SK-N-SH (cell line): ENCODE measurements around the gene RNF187. TPM values are rescaled to one million over a fixed set of nuclear protein-coding genes. Genes with fewer than 3 reads are reported as not detected.
A peak's percentile ranks its signal among the peaks of the same experiment; 100 is the strongest.

ENCODE experiments used
- CTCF ChIA-PET: fragments of 300-600, 350-600 bp; formaldehyde crosslinking; extraction: SDS; loops from one replicate; lab custom pipeline; 2021; lab: Yijun Ruan, JAX
- POLR2A ChIA-PET: fragments of 350-600 bp; sonication (Branson Sonifier 250); formaldehyde crosslinking; extraction: SDS; loops from one replicate; lab custom pipeline; 2020; ENCODE audit warnings: antibody characterized with exemption, inconsistent platforms; lab: Yijun Ruan, JAX
- DNase-seq: peaks from one replicate; pipeline ENCODE4 v3.0.0; 2012
- H2AFZ ChIP-seq: fragments of 200-600 bp; sonication (generic); 2 replicates; pipeline ENCODE4 v1.8.1; 2016; ENCODE audit warnings: antibody characterized with exemption, mild to moderate bottlenecking, low read depth
- H3F3A ChIP-seq: fragments of 200-600 bp; sonication (generic); replicated peaks from 2 replicates; pipeline ENCODE3; 2016; ENCODE audit warnings: antibody characterized with exemption, mild to moderate bottlenecking; ENCODE audit not compliant: insufficient read depth
- H3K27ac ChIP-seq, 2 experiments: fragments of 200-500 bp in 1 of 2; fragments of 200-600 bp in 1 of 2; sonication (Bioruptor generic) in 1 of 2; sonication (generic), shearing (Covaris generic) in 1 of 2; 2 replicates each; pipeline versions ENCODE4 v1.5.1 to v1.6.1; 2014 to 2016; ENCODE audit warnings: low read depth in 2 of 2, inconsistent platforms in 1 of 2, low read length in 1 of 2, mild to moderate bottlenecking in 1 of 2, mixed read lengths in 1 of 2
- H3K27me3 ChIP-seq: fragments of 200-600 bp; sonication (generic), shearing (Covaris generic); 2 replicates; pipeline ENCODE4 v1.6.1; 2016; ENCODE audit warnings: mixed run types; ENCODE audit not compliant: insufficient read depth
- H3K36me3 ChIP-seq, 2 experiments: fragments of 200-500 bp in 1 of 2; fragments of 200-600 bp in 1 of 2; sonication (Bioruptor generic) in 1 of 2; sonication (generic) in 1 of 2; replicated peaks in 1 of 2; 2 replicates each; pipeline versions ENCODE3 to v1.5.1; 2014 to 2016; ENCODE audit warnings: low read length in 1 of 2, mild to moderate bottlenecking in 1 of 2; ENCODE audit not compliant: insufficient read depth in 2 of 2, control insufficient read depth in 1 of 2
- H3K4me1 ChIP-seq, 2 experiments: fragments of 200-500 bp in 1 of 2; fragments of 200-600 bp in 1 of 2; sonication (Bioruptor generic) in 1 of 2; sonication (generic), shearing (Covaris generic) in 1 of 2; 2 replicates each; pipeline versions ENCODE4 v1.5.1 to v1.6.1; 2014 to 2016; ENCODE audit warnings: low read depth in 1 of 2, low read length in 1 of 2, mixed run types in 1 of 2; ENCODE audit not compliant: insufficient read depth in 2 of 2, control insufficient read depth in 1 of 2
- H3K4me2 ChIP-seq: fragments of 200-600 bp; sonication (generic), shearing (Covaris generic); 2 replicates; pipeline ENCODE4 v1.6.1; 2017; ENCODE audit warnings: mixed run types
- H3K4me3 ChIP-seq, 2 experiments: fragments of 200-500 bp in 1 of 2; fragments of 200-600 bp in 1 of 2; sonication (Bioruptor generic) in 1 of 2; sonication (generic), shearing (Covaris generic) in 1 of 2; 2 replicates each; pipeline versions ENCODE4 v1.5.1 to v1.8.1; 2014 to 2016; ENCODE audit warnings: low read depth in 2 of 2, inconsistent platforms in 1 of 2, low read length in 1 of 2, mild to moderate bottlenecking in 1 of 2, mixed read lengths in 1 of 2, moderate library complexity in 1 of 2
- H3K79me2 ChIP-seq: fragments of 200-600 bp; sonication (generic); 2 replicates; pipeline ENCODE4 v1.8.1; 2017; ENCODE audit warnings: mild to moderate bottlenecking; ENCODE audit not compliant: insufficient read depth
- H3K9ac ChIP-seq: fragments of 200-600 bp; sonication (generic); 2 replicates; pipeline ENCODE4 v1.6.1; 2017; ENCODE audit warnings: mixed run types
- H3K9me2 ChIP-seq: fragments of 200-600 bp; sonication (generic); 2 replicates; pipeline ENCODE4 v1.6.1; 2017; ENCODE audit warnings: mixed run types
- H3K9me3 ChIP-seq: fragments of 200-600 bp; sonication (generic); 2 replicates; pipeline ENCODE4 v1.6.1; 2017; ENCODE audit warnings: mixed run types, mild to moderate bottlenecking, moderate library complexity
- H4K20me1 ChIP-seq: fragments of 200-600 bp; sonication (generic); 2 replicates; pipeline ENCODE4 v1.6.1; 2017; ENCODE audit warnings: mild to moderate bottlenecking, mixed run types; ENCODE audit not compliant: insufficient read depth
- EZH2phosphoT487 ChIP-seq: fragments of 200-600 bp; sonication (generic); IDR thresholded peaks from 2 replicates; pipeline ENCODE4 v1.6.1; 2017; ENCODE audit warnings: low read depth, mixed run types, mild to moderate bottlenecking, antibody characterized with exemption, moderate library complexity, borderline replicate concordance
- FOXM1 ChIP-seq: IDR thresholded peaks from 2 replicates; pipeline ENCODE4 v1.4.0; 2012; ENCODE audit warnings: low read depth, mild to moderate bottlenecking
- GABPA ChIP-seq: IDR thresholded peaks from 2 replicates; pipeline ENCODE4 v1.4.0; 2012; ENCODE audit warnings: low read depth, mild to moderate bottlenecking
- JUND ChIP-seq: IDR thresholded peaks from 2 replicates; pipeline ENCODE4 v1.4.0; 2012
- MEF2A ChIP-seq: IDR thresholded peaks from 2 replicates; pipeline ENCODE4 v1.4.0; 2012; ENCODE audit warnings: low read depth, borderline replicate concordance
- NRF1 ChIP-seq: IDR thresholded peaks from 2 replicates; pipeline ENCODE4 v1.6.1; 2012; ENCODE audit warnings: low read depth, mild to moderate bottlenecking, low read length
- RCOR1 ChIP-seq: fragments of 150-350 bp; IDR thresholded peaks from 2 replicates; pipeline ENCODE4 v1.6.1; 2017; ENCODE audit warnings: antibody characterized with exemption, low read length
- RFX5 ChIP-seq: IDR thresholded peaks from 2 replicates; pipeline ENCODE4 v1.6.1; 2012; ENCODE audit warnings: mild to moderate bottlenecking, improper control_type of control experiment, low read length
- SIN3A ChIP-seq: IDR thresholded peaks from 2 replicates; pipeline ENCODE4 v1.6.1; 2012; ENCODE audit warnings: low read depth, mild to moderate bottlenecking, low read length, moderate library complexity, borderline replicate concordance
- TAF1 ChIP-seq: IDR thresholded peaks from 2 replicates; pipeline ENCODE4 v1.6.1; 2012; ENCODE audit warnings: low read depth, mild to moderate bottlenecking, low read length, moderate library complexity, borderline replicate concordance
- WGBS: methylation state at CpG from one replicate; pipeline ENCODE4 v1.1.6; 2017; ENCODE audit warnings: low lambda C conversion rate; 5-methylcytosine and 5-hydroxymethylcytosine counted together
- polyA plus RNA-seq, 3 experiments: library from polyadenylated mRNA; depleted of rRNA; stranded (reverse); fragments of >200 nt; gene quantifications; 2 replicates each; pipeline ENCODE4 v1.2.3, GENCODE V29; 2012
- TF ChIP-seq, protein P1 (sequence below): fragments of 150-350 bp; IDR thresholded peaks from 2 replicates; pipeline ENCODE4 v1.6.1; 2017; ENCODE audit warnings: antibody characterized with exemption, low read length, low read depth, borderline replicate concordance
- TF ChIP-seq, protein P2 (sequence below): IDR thresholded peaks from 2 replicates; pipeline ENCODE4 v1.6.1; 2012; ENCODE audit warnings: mild to moderate bottlenecking, low read depth, low read length, moderate library complexity
- TF ChIP-seq, protein P3 (sequence below): IDR thresholded peaks from 2 replicates; pipeline ENCODE4 v1.4.0; 2012; ENCODE audit warnings: low read depth
- TF ChIP-seq, protein P4 (sequence below): IDR thresholded peaks from 2 replicates; pipeline ENCODE4 v1.4.0; 2012; ENCODE audit warnings: low read depth, borderline replicate concordance
- TF ChIP-seq, protein P5 (sequence below): IDR thresholded peaks from 2 replicates; pipeline ENCODE4; 2012
- TF ChIP-seq, protein P6 (sequence below): fragments of 200-600 bp; sonication (generic); IDR thresholded peaks from 2 replicates; pipeline ENCODE4 v1.6.1; 2017; ENCODE audit warnings: antibody characterized with exemption, mild to moderate bottlenecking, moderate library complexity
- TF ChIP-seq, protein P7 (sequence below): IDR thresholded peaks from 2 replicates; pipeline ENCODE4 v1.4.0; 2012; ENCODE audit warnings: low read depth, borderline replicate concordance

Gene RNF187
- polyA plus RNA-seq, 1 of the 3 experiments (the other 2 are of a cell fraction), result 71.1 TPM

DNA sequence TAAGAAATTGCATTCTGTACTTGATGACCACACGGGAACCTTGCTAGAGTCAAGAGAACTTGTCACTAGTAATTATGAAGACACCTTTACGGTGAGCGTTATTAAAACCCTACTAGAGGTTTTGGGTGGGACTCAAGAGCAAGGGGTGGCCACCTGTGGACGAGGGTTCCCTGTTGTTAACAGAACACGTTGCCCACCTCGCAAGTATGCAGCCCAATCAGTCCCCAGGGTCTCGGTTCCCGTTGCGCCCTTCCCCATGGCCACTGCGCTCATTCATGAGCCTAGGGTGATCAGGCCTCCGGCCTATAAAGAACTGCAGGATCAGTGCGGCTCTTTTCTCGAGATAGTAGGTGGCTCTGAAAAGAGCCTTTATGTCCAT lies 30.2 kb upstream of the RNF187 start:
- Histone ChIP-seq H3K27ac (peak overlapping the region; percentile 82 to 96), H3K9me2 (no peaks in the 10 kb centered on the region), H3K36me3 (peaks cover 3 to 4% of the 10 kb centered on the region in 2 experiments), H3K27me3 (no peaks in the 10 kb centered on the region), H3K9ac (peak overlapping the region; percentile 76), H3K4me1 (peaks cover 0 to 18% of the 10 kb centered on the region in 2 experiments; a peak in 2 of 4 replicates), H3K79me2 (peaks cover 30% of the 10 kb centered on the region), H3K4me3 (peak overlapping the region; percentile 78 to 88), H2AFZ (peak overlapping the region; percentile 34), H3K4me2 (peak overlapping the region; percentile 95), H4K20me1 (no peaks in the 10 kb centered on the region), H3K9me3 (no peaks in the 10 kb centered on the region), H3F3A (peaks cover 22% of the 10 kb centered on the region)
- TF ChIP-seq EZH2phosphoT487, result no peak
- TF ChIP-seq, protein P1, sequence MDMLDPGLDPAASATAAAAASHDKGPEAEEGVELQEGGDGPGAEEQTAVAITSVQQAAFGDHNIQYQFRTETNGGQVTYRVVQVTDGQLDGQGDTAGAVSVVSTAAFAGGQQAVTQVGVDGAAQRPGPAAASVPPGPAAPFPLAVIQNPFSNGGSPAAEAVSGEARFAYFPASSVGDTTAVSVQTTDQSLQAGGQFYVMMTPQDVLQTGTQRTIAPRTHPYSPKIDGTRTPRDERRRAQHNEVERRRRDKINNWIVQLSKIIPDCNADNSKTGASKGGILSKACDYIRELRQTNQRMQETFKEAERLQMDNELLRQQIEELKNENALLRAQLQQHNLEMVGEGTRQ, result no peak
- no peak for TF ChIP-seq RFX5
- TF ChIP-seq, protein P2, sequence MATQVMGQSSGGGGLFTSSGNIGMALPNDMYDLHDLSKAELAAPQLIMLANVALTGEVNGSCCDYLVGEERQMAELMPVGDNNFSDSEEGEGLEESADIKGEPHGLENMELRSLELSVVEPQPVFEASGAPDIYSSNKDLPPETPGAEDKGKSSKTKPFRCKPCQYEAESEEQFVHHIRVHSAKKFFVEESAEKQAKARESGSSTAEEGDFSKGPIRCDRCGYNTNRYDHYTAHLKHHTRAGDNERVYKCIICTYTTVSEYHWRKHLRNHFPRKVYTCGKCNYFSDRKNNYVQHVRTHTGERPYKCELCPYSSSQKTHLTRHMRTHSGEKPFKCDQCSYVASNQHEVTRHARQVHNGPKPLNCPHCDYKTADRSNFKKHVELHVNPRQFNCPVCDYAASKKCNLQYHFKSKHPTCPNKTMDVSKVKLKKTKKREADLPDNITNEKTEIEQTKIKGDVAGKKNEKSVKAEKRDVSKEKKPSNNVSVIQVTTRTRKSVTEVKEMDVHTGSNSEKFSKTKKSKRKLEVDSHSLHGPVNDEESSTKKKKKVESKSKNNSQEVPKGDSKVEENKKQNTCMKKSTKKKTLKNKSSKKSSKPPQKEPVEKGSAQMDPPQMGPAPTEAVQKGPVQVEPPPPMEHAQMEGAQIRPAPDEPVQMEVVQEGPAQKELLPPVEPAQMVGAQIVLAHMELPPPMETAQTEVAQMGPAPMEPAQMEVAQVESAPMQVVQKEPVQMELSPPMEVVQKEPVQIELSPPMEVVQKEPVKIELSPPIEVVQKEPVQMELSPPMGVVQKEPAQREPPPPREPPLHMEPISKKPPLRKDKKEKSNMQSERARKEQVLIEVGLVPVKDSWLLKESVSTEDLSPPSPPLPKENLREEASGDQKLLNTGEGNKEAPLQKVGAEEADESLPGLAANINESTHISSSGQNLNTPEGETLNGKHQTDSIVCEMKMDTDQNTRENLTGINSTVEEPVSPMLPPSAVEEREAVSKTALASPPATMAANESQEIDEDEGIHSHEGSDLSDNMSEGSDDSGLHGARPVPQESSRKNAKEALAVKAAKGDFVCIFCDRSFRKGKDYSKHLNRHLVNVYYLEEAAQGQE, result no peak
- TF ChIP-seq, protein P3, sequence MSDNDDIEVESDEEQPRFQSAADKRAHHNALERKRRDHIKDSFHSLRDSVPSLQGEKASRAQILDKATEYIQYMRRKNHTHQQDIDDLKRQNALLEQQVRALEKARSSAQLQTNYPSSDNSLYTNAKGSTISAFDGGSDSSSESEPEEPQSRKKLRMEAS, result no peak
- no peak for TF ChIP-seq TAF1
- no peak for TF ChIP-seq RCOR1
- no peak for TF ChIP-seq NRF1
- TF ChIP-seq, protein P4, sequence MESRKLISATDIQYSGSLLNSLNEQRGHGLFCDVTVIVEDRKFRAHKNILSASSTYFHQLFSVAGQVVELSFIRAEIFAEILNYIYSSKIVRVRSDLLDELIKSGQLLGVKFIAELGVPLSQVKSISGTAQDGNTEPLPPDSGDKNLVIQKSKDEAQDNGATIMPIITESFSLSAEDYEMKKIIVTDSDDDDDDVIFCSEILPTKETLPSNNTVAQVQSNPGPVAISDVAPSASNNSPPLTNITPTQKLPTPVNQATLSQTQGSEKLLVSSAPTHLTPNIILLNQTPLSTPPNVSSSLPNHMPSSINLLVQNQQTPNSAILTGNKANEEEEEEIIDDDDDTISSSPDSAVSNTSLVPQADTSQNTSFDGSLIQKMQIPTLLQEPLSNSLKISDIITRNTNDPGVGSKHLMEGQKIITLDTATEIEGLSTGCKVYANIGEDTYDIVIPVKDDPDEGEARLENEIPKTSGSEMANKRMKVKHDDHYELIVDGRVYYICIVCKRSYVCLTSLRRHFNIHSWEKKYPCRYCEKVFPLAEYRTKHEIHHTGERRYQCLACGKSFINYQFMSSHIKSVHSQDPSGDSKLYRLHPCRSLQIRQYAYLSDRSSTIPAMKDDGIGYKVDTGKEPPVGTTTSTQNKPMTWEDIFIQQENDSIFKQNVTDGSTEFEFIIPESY, result no peak
- TF ChIP-seq JUND, result no peak
- TF ChIP-seq MEF2A, result no peak
- TF ChIP-seq, protein P5, sequence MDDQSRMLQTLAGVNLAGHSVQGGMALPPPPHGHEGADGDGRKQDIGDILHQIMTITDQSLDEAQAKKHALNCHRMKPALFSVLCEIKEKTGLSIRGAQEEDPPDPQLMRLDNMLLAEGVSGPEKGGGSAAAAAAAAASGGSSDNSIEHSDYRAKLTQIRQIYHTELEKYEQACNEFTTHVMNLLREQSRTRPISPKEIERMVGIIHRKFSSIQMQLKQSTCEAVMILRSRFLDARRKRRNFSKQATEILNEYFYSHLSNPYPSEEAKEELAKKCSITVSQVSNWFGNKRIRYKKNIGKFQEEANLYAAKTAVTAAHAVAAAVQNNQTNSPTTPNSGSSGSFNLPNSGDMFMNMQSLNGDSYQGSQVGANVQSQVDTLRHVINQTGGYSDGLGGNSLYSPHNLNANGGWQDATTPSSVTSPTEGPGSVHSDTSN, result no peak
- no peak for TF ChIP-seq SIN3A
- TF ChIP-seq, protein P6, sequence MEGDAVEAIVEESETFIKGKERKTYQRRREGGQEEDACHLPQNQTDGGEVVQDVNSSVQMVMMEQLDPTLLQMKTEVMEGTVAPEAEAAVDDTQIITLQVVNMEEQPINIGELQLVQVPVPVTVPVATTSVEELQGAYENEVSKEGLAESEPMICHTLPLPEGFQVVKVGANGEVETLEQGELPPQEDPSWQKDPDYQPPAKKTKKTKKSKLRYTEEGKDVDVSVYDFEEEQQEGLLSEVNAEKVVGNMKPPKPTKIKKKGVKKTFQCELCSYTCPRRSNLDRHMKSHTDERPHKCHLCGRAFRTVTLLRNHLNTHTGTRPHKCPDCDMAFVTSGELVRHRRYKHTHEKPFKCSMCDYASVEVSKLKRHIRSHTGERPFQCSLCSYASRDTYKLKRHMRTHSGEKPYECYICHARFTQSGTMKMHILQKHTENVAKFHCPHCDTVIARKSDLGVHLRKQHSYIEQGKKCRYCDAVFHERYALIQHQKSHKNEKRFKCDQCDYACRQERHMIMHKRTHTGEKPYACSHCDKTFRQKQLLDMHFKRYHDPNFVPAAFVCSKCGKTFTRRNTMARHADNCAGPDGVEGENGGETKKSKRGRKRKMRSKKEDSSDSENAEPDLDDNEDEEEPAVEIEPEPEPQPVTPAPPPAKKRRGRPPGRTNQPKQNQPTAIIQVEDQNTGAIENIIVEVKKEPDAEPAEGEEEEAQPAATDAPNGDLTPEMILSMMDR, result no peak
- TF ChIP-seq FOXM1, result no peak
- TF ChIP-seq GABPA, result no peak
- TF ChIP-seq, protein P7, sequence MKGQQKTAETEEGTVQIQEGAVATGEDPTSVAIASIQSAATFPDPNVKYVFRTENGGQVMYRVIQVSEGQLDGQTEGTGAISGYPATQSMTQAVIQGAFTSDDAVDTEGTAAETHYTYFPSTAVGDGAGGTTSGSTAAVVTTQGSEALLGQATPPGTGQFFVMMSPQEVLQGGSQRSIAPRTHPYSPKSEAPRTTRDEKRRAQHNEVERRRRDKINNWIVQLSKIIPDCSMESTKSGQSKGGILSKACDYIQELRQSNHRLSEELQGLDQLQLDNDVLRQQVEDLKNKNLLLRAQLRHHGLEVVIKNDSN, result no peak
- CTCF ChIA-PET, result interaction anchor here (1.0 to 4.4 kb wide), 6 partner anchors 9 to 194 kb away, joined by 3 to 20 read pairs (median 4); no protein-coding TSS in a partner anchor
- DNase-seq, result peak; percentile 61
- WGBS, result 2% methylated on average over 10 of the region's 13 CpGs
- POLR2A ChIA-PET, result interaction anchor here (0.7 to 1.9 kb wide), 18 partner anchors 9 to 1138 kb away, joined by 3 to 19 read pairs (median 3); partner anchors contain the start of genes GUK1, IBA57, RNF187 and TRIM11
